Activated naive CD4-positive, alpha-beta T cell treated with anti-CD3 and anti-CD28 coated beads, Interleukin-2, amount 50 U/mL, for 16 hours (primary cell): ENCODE results near the gene FKBP3.
"Not testable (repeated sequence)": the region's sequence is repeated elsewhere in the genome, so short reads cannot be mapped to it uniquely, and the experiment has no call there.

Experiments
- DNase-seq: peaks from one replicate; pipeline ENCODE4 v3.0.0-alpha.2; 2020

The FKBP3 gene

DNA sequence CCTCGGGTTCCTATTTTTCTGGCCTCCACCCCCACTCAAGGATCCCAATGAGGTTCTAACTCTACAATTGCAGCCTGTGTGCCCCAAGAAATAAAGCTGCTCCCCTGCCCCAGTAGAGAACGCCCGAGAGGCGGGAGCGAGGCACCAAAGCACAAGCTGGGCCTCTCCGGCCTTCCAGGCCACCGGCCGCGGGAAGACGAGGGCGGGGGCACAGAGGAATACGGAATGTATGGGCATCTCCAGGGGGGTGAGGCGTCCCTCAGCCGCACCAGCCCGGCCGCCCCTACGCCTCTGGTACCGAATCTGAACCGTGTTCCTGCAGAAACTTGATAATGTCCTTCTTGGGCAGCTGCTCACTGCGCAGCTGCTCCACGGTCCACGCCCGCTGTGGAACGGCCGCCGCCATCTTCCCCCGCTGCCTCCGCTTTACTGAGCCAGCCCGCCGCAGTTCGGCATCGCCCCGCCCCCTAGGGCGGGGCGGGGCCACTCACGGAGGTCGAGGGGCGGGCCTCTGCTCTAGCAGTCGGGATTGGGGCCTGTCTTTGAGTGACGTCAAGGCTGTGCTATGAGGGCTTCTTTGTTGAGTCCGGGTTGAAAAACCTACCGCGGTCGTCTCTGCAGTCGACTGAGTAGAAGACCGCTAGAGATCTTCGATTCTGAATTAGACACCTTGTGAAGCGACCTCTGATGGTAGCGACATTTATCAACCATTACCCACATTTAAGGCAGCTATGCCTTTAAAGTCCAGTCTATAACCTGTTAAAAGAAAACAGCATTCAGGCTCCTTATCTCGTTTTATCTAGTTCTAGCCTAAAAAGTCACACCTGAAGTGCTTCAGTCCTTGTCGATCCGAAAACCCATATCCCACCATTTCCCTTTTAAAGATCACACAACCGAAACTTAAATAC is at the start of gene FKBP3:
TSS of gene FKBP3 (minus strand) at position 431 of the 908 bp plus-strand sequence. CDS start at position 406, 25 bp downstream.
- DNase-seq = peak; percentile 96

DNA sequence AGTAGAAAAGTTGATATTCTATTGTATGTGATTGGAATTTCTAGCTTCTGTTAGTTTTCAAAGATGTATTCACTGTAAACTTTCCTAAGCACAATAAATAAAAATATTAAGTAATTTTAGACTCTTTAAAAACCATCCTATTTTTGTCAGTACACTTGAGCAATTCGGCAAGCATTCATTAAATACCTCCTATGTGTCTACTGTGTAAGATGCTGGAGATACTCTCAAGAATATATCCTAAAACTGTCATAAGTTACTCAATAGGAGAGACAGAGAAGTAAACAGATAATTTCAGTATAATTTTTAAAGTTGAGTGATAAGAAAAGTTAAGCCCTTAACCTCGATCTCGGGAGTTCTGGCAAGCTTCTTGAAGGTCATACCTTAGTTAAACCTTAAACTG is 47.5 kb upstream of the FKBP3 start:
- no peak for DNase-seq

DNA sequence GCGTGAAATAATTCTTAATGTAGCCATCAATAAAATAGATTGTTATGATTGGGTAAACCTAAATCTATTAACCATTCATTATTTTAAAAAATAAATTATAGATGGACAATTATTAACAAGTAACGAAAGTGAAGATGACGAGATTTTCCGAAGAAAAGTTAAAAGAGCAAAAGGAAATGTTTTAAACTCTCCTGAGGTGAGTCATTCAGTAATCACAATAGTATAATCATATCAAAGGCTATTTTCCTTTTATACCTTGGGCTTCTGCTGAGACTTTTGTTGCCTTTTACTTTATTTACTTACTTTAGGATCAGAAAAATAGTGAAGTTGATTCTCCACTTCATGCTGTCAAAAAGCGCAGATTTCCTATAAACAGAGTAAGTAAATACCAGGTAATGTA is 47.0 kb upstream of the FKBP3 start:
- DNase-seq = no peak

DNA sequence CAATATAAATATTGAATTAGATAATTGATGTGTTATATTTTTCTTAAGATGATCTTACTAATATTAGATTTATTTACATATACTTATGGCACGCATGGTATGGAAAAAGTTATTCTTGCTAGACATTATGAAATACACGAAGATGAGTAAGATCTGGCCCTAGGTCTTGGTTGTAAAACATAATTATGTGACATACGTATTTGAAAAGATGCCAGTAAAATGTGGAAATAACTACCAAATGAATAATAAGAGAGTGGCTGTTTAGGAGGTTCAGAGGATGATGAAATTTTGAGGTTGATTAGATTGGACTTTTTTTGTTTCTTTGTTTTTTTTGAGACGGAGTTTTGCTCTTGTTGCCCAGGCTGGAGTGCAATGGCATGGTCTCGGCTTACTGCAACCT is 42.8 kb upstream of the FKBP3 start:
- DNase-seq = no peak

DNA sequence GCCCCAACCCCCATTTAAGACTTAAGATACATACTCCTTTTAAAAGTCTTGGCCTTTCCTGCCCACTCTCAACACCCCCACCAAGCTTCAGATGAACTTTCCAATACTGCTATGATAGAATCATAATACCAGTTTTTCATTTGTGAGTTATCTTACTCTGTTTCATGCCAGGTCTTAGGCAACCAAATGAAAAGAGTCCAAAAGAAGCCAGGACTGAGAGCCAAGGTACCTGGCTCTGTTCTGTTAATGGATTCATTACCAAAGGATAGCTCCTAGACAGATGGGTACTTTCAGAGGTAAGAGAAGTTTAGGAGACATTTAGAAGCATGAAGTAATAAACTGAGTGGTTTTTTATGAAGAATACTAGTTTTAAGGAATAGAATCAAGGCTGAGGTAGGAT is 35.6 kb upstream of the FKBP3 start:
- no peak for DNase-seq

DNA sequence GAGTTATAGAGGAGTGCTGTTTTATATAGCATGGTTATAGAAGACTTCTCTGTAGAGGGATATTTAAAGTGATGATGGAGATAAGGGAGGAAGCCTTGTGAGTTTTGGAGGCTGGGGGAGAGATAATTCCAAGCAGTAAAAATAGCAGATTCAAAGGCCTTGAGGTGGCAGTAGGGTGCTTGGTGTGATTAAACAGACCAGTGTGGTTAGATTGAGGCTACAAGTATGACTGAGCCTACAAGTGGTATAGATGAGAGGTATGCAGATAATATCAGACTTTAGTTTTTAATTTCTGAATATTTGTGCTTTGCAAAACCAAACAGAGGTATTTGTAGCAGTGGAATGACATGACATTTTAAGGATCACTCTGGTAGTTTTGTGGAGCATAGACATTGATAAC is 21.8 kb upstream of the FKBP3 start:
- no peak for DNase-seq

DNA sequence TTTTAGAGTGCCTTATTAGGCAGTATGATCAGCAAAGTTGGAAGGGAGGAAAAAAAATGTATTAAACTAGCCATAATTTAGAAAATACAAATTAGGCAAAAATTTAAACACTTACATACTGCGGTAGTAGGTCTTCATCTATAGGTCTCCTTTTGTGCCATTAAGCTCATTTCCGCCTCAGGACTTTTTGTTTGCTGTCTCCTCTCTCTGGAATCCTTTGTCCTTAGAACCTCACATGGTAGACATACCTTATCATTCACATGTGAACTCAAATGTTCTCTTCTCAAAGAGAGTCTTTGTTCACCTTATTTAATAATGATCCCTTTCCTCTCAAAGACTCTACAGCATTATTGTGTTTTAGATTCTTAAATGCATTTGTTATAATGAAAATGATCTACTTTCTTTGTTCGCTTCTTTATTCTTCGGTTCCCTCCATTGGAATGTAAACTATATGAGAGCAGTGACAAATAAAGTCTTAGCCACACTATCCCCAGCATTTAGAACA is 16.2 kb upstream of the FKBP3 start:
- no peak for DNase-seq

DNA sequence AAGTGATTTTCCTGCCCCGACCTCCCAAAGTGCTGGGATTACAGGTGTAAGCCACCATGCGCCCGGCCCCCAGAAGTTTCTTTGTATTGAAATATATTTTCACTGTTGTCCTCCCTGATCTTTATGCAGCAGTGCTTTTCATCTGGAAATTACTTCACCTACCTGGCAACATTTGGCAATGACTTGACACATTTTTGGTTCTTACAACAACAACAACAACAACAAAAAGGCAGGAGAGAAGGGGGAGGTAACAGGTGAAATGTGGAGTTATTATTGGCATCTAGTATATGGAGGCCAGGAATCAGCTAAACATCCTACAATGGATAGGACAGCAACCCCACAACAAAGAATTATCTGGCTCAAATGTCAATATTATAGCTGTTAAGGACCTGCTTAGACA is 15.3 kb upstream of the FKBP3 start:
- no peak for DNase-seq

DNA sequence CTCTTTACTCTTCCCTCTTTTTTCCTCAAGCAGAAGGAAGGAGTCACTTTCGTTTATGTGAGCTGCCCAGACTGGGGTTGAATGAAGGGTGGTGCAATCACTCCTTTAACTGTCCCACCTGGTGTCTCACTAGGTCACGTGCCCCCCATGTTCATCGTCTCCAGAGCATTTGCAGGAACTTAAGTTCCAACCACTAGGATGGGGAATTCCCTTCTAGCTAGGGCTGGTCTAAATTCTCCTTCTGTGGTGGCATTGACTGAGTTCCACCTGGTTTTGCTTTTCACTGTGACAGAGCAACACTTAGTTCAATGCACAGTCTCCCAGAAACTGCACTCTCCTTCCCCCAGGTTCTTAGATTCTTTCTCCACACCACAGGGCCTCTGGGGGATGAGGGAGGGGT is 10.9 kb upstream of the FKBP3 start:
- no peak for DNase-seq

DNA sequence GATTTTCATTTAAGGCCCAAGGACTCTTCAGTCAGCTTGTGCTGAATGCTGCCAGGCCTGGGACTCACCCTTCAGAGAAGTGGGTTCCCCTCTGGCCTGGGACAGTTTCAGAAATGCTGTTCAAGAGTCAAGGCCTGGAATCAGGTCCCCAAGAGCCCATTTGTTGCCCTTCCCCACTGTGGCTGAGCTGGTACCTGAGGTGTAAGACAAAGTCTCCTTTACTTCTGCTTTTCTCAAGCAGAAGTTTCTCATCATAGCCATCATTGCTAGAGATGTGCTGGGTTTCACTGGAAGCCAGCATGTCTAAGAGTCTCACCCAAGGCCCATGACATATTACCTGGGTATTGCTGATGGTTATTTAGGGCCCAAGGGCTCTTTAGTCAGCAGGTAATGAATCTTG is 10.4 kb upstream of the FKBP3 start:
- no peak for DNase-seq

DNA sequence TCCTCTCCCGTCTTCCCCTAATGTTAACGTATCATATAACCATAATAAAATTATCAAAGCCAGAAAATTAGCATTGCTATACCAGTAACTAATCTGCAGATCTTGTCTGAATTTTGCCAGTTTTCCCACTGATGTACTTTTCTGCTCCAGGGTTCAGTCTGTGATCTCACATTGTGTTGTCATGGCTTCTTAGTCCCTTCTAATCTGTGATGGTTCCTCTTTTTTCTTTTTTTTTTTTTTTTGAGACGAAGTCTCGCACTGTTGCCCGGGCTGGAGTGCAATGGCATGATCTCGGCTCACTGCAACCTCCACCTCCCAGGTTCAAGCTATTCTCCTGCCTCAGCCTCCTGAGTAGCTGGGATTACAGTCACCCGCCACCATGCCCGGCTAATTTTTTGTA is 7.8 kb upstream of the FKBP3 start:
- DNase-seq = not testable (repeated sequence)

DNA sequence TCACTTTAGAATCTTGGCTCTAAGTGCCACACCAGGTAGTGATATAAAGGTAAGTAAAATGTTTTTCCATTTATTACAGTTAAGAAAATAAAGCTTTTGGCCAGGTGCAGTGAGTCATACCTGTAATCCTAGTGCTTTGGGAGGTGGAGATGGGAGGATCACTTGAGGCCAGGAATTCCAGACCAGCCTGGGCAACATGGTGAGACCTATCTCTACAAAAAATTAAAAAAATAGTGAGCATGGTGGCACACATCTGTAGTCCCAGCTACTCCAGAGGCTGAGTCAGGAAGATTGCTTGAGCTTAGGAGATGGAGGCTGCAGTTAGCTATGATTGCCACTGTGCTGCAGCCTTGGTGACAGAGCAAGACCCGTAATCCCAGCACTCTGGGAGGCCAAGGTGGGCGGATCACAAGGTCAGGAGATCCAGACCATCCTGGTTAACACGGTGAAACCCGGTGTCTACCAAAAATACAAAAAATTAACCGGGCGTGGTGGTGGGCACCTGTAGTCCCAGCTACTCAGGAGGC is 6.4 kb upstream of the FKBP3 start:
- no peak for DNase-seq

DNA sequence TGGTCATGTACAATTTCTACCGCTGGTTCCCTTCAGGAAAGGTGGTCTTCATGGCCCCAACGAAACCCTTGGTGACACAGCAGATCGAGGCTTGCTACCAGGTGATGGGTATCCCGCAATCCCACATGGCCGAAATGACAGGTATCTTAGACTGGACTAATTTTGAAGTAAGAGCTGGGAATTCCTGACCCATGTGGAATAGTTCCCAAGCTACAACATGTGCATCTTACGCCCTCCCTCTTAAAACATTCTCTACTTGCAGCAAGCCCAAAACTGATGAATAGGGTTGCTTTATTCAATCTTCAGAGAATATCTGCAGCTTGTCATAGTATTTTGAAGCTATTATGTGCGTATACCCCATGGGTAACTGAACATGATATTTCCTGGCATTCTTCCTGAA is 2.1 kb upstream of the FKBP3 start:
- DNase-seq = no peak

DNA sequence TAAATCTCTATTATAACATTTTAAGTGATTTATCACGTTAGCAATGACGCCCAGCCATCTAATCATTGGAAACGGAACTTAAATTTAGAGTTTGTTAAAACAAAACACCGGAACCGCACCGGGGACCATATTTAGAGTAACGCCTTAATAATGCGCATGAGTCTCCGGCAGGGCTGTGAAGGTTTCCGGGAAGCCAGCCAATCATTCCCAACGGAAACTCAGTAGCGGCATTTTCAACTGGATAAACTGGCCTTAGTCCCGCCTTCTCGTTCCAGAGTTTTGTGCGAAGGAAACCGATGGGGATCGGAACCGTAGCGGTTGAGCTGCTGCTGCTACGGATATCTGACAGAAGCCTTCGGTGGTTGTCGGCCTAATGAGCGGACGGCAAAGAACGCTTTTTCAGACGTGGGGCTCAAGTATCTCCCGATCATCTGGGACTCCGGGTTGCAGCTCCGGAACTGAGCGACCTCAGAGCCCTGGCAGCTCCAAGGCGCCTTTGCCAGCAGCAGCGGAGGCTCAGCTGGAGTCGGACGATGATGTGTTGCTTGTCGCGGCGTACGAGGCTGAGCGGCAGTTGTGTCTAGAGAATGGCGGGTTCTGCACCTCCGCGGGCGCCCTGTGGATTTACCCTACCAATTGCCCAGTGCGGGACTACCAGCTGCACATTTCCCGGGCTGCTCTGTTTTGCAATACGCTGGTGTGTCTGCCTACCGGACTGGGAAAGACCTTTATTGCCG is 1.5 kb upstream of the FKBP3 start, which contains the start of gene FANCM:
TSS of gene FANCM (plus strand) at position 272 of the 737 bp plus-strand sequence. CDS start at position 374, 102 bp downstream.
- DNase-seq = peak; percentile 82

DNA sequence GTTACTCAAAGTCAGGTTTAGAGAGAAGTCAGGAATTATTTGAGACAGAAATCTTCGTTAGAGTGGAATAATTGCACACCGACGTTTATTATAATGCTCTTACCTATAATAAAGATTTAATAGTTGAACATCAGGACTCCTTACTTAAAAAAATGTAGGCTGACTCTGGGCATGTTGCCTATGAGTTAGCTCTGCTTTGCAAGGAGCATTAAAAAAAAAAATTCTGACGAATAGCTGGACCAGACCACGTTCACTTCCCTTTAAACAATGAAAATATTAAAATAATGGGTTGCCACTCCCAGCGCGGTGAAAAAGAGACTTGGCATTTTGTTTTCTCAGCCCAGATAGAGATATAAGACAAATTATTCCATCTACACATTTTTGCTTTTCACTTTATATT is 875 bp upstream of the FKBP3 start:
- DNase-seq = no peak

DNA sequence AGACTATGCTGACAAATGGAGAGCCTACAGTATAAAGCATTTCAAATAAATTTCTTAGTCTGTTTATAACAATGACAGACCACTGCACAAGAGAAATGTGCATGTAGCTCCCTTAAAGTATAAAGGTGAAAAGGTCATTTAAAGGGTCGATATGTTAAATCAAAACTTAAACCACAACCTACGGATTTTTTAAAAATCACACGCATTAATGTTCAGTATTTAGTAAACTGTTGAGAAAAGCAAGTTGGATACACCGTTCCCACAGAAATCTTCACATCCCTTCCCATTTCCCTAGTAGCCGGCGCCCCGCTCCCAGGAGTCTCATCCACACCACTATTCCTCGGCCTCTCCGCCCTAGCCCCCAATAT is 614 bp downstream of the FKBP3 start:
- DNase-seq = no peak

DNA sequence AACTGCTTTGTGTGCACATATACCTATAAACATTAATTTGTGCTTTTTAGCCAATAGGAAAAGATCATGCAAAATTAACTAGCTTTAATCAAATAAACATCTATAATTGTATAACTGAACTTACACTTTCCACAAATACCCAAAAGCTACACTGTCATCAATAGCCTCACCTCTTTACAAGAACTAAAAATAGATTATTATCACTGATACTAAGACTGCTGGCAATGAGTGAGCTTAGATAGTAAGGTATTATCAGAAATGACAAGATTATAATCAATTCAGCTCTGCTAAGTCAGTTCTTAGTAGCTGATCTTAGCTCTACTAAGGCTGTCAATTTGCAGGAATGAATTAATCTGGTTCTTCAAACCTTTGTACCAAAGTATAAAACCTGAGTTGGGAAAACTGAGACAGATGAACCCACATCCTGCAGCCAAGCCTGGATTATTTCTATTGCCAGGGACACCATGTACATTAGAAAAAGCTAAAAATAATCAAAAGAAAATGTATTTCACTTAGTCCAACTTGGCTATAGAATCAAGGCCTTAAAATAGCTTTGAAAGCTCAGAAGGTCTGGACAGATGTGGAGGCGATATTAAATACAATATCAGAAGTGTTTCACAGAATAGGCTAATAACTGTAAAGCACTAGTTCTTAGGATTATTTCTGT is 5.2 kb downstream of the FKBP3 start:
- no peak for DNase-seq

DNA sequence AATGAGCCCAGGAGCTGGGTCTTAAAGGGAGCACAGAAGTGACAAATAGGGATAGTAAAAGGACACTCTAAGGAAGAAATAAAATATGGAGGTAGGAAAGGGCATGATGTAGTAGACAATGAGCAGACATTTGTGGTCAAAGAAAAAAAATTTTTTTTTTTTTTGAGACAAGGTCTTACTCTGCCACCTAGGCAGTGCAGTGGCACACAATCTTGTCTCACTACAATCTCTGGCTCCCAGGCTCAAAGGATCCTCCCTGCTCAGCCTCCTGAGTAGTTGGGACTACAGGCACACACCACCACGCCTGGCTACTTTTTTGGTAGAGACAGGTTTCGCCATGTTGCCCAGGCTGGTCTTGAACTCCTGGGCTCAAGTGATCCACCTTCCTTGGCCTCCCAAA is 8.5 kb downstream of the FKBP3 start:
- DNase-seq = no peak

DNA sequence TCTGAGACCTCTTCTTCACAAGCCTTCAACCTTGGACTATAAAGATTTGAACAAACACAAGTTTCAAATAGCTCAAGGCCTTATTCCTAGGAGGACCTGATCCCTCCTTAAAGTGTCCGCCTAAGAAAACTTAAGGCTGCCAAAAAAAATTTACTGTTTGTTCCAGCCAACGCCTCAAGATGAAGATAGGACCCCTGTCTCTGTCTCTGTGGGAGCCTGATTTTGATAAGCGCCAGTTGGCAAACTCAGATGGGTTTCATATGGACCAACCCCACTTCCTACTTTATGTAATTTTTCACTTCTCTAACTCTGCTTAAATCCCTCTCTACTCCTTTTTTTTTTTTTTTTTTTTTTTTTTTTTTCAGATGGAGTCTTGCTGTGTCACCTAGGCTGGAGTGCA is 11.0 kb downstream of the FKBP3 start:
- DNase-seq = no peak

DNA sequence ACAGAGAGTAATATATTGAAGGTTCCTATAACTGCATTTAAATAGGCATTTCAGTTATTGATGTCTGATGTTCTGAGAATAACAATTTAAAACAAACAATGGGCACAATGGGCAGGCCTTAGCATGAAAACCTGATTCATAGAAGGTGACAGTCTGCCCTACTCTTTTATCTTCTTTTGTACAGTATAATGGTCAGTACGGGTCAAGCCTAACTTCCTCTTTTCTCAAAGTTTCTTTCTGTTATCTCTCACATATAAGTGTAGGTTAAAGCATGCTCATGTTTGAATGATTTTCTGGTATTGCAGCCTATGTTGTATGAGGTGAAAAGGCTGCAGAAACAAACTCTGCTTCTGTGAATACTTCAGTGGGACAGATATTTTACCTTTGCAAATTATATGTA is 14.2 kb downstream of the FKBP3 start:
- no peak for DNase-seq

DNA sequence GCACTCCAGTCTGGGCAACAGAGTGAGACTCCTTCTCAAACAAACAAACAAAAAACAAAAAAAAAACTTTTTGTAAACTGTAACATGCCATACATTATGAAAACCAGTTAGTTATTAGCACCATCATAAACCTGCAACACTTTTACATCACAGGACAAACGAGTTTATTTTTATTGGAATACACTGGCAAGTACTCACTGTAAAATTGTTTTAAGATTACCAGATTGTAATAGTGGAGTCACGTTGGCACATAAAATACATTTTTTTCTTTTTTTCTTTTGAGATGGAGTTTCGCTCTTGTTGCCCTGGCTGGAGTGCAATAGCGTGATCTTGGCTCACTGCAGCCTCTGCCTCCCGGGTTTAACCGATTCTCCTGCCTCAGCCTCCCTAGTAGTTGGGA is 15.7 kb downstream of the FKBP3 start:
- DNase-seq = no peak

DNA sequence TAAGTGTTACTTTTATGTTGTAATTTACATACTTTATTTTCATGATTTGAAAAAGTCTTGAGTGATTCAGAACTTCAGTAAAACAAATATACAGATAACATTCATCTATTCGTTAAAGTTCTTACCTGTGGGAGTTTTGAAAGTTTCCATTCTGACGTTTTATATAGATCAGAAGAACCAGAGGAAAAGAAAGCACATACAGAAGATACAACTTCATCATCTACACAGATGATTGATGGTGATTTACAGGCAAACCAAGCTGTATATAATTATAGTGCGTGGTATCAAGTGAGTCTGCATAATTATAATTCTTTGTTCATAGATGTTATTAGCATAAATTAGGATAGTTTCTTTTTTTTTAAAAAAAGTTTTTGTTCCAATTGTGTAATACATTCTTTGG is 20.0 kb downstream of the FKBP3 start:
- DNase-seq = no peak
